Tibial nerve (tissue), 4 donors: ENCODE measurements around the gene NEK10. TPM values are rescaled to one million over a fixed set of nuclear protein-coding genes. Genes with fewer than 3 reads are reported as not detected.

Source experiments
- DNase-seq, 2 donors: peaks; one replicate each; pipeline ENCODE4 v3.0.0-alpha.2; 2019; ENCODE audit warnings: low spot score in 2 of 2
- H3K27ac ChIP-seq, 4 donors: fragments of 200-600 bp; sonication (generic) in 3 of 4; one replicate each; pipeline ENCODE4 v1.5.1; 2017 to 2019; ENCODE audit warnings: mild to moderate bottlenecking in 1 of 4
- H3K27me3 ChIP-seq, 2 donors: fragments of 200-600 bp; sonication (generic) in 1 of 2; one replicate each; pipeline versions ENCODE4 v1.5.1 to v1.6.0; 2017 to 2019
- H3K36me3 ChIP-seq, 3 donors: fragments of 200-600 bp; sonication (generic); one replicate each; pipeline ENCODE4 v1.5.1; 2018 to 2019
- H3K4me1 ChIP-seq, 4 donors: fragments of 200-600 bp; sonication (generic) in 3 of 4; one replicate each; pipeline ENCODE4 v1.5.1; 2017 to 2019
- H3K4me3 ChIP-seq, 4 donors: fragments of 200-600 bp; sonication (generic) in 3 of 4; one replicate each; pipeline ENCODE4 v1.5.1; 2017 to 2019; ENCODE audit warnings: mild to moderate bottlenecking in 1 of 4, moderate library complexity in 1 of 4
- H3K9me3 ChIP-seq, 4 donors: fragments of 200-600 bp; sonication (generic) in 3 of 4; one replicate each; pipeline ENCODE4 v1.5.1; 2017 to 2019
- CTCF ChIP-seq, 5 experiments: fragments of 200-600 bp in 3 of 5; fragments of 450-650 bp in 2 of 5; sonication (generic) in 3 of 5; IDR thresholded peaks; one replicate each; pipeline ENCODE4 v1.5.1; 2016 to 2019; ENCODE audit warnings: antibody characterized with exemption in 5 of 5, mild to moderate bottlenecking in 3 of 5, moderate library complexity in 2 of 5
- EP300 ChIP-seq, 2 donors: sonication (generic); formaldehyde crosslinking; IDR thresholded peaks; one replicate each; pipeline ENCODE4 v1.6.1; 2017; ENCODE audit warnings: antibody characterized with exemption in 2 of 2, mild to moderate bottlenecking in 1 of 2
- POLR2A ChIP-seq, 2 donors: fragments of 450-650 bp; IDR thresholded peaks; one replicate each; pipeline ENCODE4 v1.6.1; 2017; ENCODE audit warnings: antibody characterized with exemption in 2 of 2, mild to moderate bottlenecking in 2 of 2, moderate library complexity in 2 of 2
- WGBS, 2 donors: methylation state at CpG; one replicate each; pipeline ENCODE4 v1.1.5; 2018; 5-methylcytosine and 5-hydroxymethylcytosine counted together
- total RNA-seq, 4 donors: library from RNA; depleted of rRNA; stranded (reverse); fragments of >200 nt; gene quantifications; one replicate each; pipeline ENCODE4 v1.1.0, GENCODE V29; 2016

NEK10 gene
- total RNA-seq, 4 donors from 2014 or later = 0.20 to 2.4 (median 1.7) TPM

- Histone ChIP-seq H3K4me3 (no peak overlapping the region), H3K4me1 (no peaks in the 10 kb centered on the region), H3K36me3 (no peaks in the 10 kb centered on the region), H3K27ac (no peak overlapping the region), H3K27me3 (no peaks in the 10 kb centered on the region), H3K9me3 (no peaks in the 10 kb centered on the region)
- no peak for DNase-seq
- WGBS, 2 donors = 50 to 78% methylated on average over 2 of the region's 2 CpGs
- TF ChIP-seq CTCF (IDR thresholded peaks at IDR 0.05) (no peak), EP300 (IDR thresholded peaks at IDR 0.05) (no peak), POLR2A (IDR thresholded peaks at IDR 0.05) (no peak)
Observed at GRCh38 chr3:27114129-27114528, 255.1 kb downstream of the NEK10 start.

GRCh38 chr3:27110020-27110419, 259.2 kb downstream of the NEK10 start:
- no peaks in the 10 kb centered on the region for H3K4me1 ChIP-seq
- 89 to 95% methylated on average over 3 of the region's 3 CpGs for WGBS, 2 donors
- TF ChIP-seq EP300 (IDR thresholded peaks at IDR 0.05) (no peak), CTCF (IDR thresholded peaks at IDR 0.05) (no peak), POLR2A (IDR thresholded peaks at IDR 0.05) (no peak)

GRCh38 chr3:27108322-27108721, 260.9 kb downstream of the NEK10 start:
- DNase-seq = no peak
- no peak overlapping the region for H3K4me3 ChIP-seq
- H3K9me3 ChIP-seq = no peaks in the 10 kb centered on the region
- WGBS, 2 donors = 95% methylated on average over 4 of the region's 4 CpGs
- no peak overlapping the region for H3K27ac ChIP-seq
- no peaks in the 10 kb centered on the region for H3K4me1 ChIP-seq
- no peaks in the 10 kb centered on the region for H3K27me3 ChIP-seq
- no peaks in the 10 kb centered on the region for H3K36me3 ChIP-seq
- TF ChIP-seq CTCF (IDR thresholded peaks at IDR 0.05) = no peak
- TF ChIP-seq POLR2A (IDR thresholded peaks at IDR 0.05) = no peak
- no peak for TF ChIP-seq EP300 (IDR thresholded peaks at IDR 0.05)

More at GRCh38 chr3:27110020-27110419, 259.2 kb downstream of the NEK10 start:
- H3K4me3 ChIP-seq = no peak overlapping the region
- no peaks in the 10 kb centered on the region for H3K36me3 ChIP-seq
- H3K27ac ChIP-seq = no peak overlapping the region
- DNase-seq = no peak
- H3K27me3 ChIP-seq = no peaks in the 10 kb centered on the region
- no peaks in the 10 kb centered on the region for H3K9me3 ChIP-seq

- no peak overlapping the region for H3K4me3 ChIP-seq
- no peak overlapping the region for H3K27ac ChIP-seq
- H3K4me1 ChIP-seq = no peaks in the 10 kb centered on the region
- H3K36me3 ChIP-seq = no peaks in the 10 kb centered on the region
- whole genome bisulfite sequencing, 2 donors = 57 to 69% methylated on average over 6 of the region's 6 CpGs
- no peak for DNase-seq
- no peaks in the 10 kb centered on the region for H3K27me3 ChIP-seq
- H3K9me3 ChIP-seq = no peaks in the 10 kb centered on the region
- no peak for TF ChIP-seq EP300 (IDR thresholded peaks at IDR 0.05)
- TF ChIP-seq CTCF (IDR thresholded peaks at IDR 0.05) = no peak
- no peak for TF ChIP-seq POLR2A (IDR thresholded peaks at IDR 0.05)
Observed at GRCh38 chr3:27105904-27106303, 263.3 kb downstream of the NEK10 start.

- H3K9me3 ChIP-seq = no peaks in the 10 kb centered on the region
- no peak for TF ChIP-seq EP300 (IDR thresholded peaks at IDR 0.05)
- TF ChIP-seq CTCF (IDR thresholded peaks at IDR 0.05) = no peak
- TF ChIP-seq POLR2A (IDR thresholded peaks at IDR 0.05) = no peak
- no peak overlapping the region for H3K27ac ChIP-seq
- no peaks in the 10 kb centered on the region for H3K36me3 ChIP-seq
- no peaks in the 10 kb centered on the region for H3K27me3 ChIP-seq
- DNase-seq = no peak
- H3K4me1 ChIP-seq = peaks cover 0 to 19% (median 4%) of the 10 kb centered on the region in 4 donors
- no peak overlapping the region for H3K4me3 ChIP-seq
- WGBS, 2 donors = 63 to 88% methylated on average over 1 of the region's 1 CpG
Observed at GRCh38 chr3:27097182-27097581, 272.0 kb downstream of the NEK10 start.
